GM12878 (cell line): ENCODE data around the gene SYCE1L. TPM values are rescaled to one million over a fixed set of nuclear protein-coding genes. Genes with fewer than 3 reads are reported as not detected.
A peak's percentile ranks its signal among the peaks of the same experiment; 100 is the strongest.

Experiments
- ATAC-seq: fragments of 200-7000 bp; cut with Tn5 transposase; 3 replicates; pipeline ENCODE4 v1.9.1; 2020; ENCODE audit warnings: mild to moderate bottlenecking, moderate library complexity
- BruUV-seq: library from RNA; stranded (reverse); fragments of 400-500 nt; replicated peaks from 2 replicates; lab custom pipeline; 2021; lab: Mats Ljungman, UMichigan
- CTCF ChIA-PET: fragments of 300-600 bp; sonication (Branson Sonifier 250); formaldehyde crosslinking; extraction: SDS; loops from one replicate; lab custom pipeline; 2021; ENCODE audit warnings: inconsistent platforms; lab: Yijun Ruan, JAX
- POLR2A ChIA-PET: fragments of 350-600 bp; formaldehyde crosslinking; extraction: SDS; loops from one replicate; lab custom pipeline; 2021; ENCODE audit warnings: inconsistent platforms; lab: Charles Lee
- RAD21 ChIA-PET: fragments of 300-600 bp; sonication (Branson Sonifier 250); formaldehyde crosslinking; loops from one replicate; lab custom pipeline; 2023; ENCODE audit warnings: antibody characterized with exemption; ENCODE audit not compliant: unreplicated experiment; lab: Charles Lee
- SMC1A ChIA-PET: fragments of 300-600 bp; sonication (Branson Sonifier 250); formaldehyde crosslinking; loops from one replicate; lab custom pipeline; 2023; ENCODE audit not compliant: unreplicated experiment, uncharacterized antibody; lab: Charles Lee
- DNase-seq: peaks from one replicate; pipeline ENCODE4 v3.0.0-alpha.2; 2011; ENCODE audit warnings: low read depth, low spot score
- FAIRE-seq: peaks from 3 replicates; lab custom pipeline; 2011; peaks lifted over from hg19 to GRCh38; lab: Jason Lieb, UNC
- H2AFZ ChIP-seq: 2 replicates; pipeline ENCODE4 v1.6.0; 2011; ENCODE audit warnings: low read depth, low read length, control low read depth; ENCODE audit not compliant: control insufficient read depth
- H3K27ac ChIP-seq: 2 replicates; pipeline ENCODE4 v1.5.1; 2011; ENCODE audit warnings: control low read depth; ENCODE audit not compliant: control insufficient read depth, insufficient read depth
- H3K27me3 ChIP-seq, 2 experiments: replicated peaks in 1 of 2; 2 replicates each; pipeline versions ENCODE4 v1.6.0 to v1.6.1; 2011; ENCODE audit warnings: low read length in 1 of 2; ENCODE audit not compliant: control insufficient read depth in 2 of 2, insufficient read depth in 2 of 2
- H3K36me3 ChIP-seq, 2 experiments: 2 replicates each; pipeline ENCODE4 v1.5.1; 2011; ENCODE audit warnings: low read length in 1 of 2; ENCODE audit not compliant: control insufficient read depth in 2 of 2, insufficient read depth in 2 of 2
- H3K4me1 ChIP-seq: 2 replicates; pipeline ENCODE4 v1.6.1; 2011; ENCODE audit warnings: mild to moderate bottlenecking, low read length, moderate library complexity, mixed read lengths; ENCODE audit not compliant: control insufficient read depth, insufficient read depth
- H3K4me2 ChIP-seq: 2 replicates; pipeline ENCODE4 v1.6.0; 2011; ENCODE audit warnings: control low read depth; ENCODE audit not compliant: control insufficient read depth, insufficient read depth
- H3K4me3 ChIP-seq: fragments of 200-600 bp; sonication (generic); 2 replicates; pipeline ENCODE4 v1.5.1; 2016
- H3K79me2 ChIP-seq: 2 replicates; pipeline ENCODE4 v1.6.0; 2011; ENCODE audit warnings: low read length; ENCODE audit not compliant: control insufficient read depth, insufficient read depth
- H3K9ac ChIP-seq: 2 replicates; pipeline ENCODE4 v1.8.0; 2011; ENCODE audit warnings: low read length, control low read depth, mixed read lengths; ENCODE audit not compliant: control insufficient read depth, insufficient read depth
- H3K9me3 ChIP-seq: replicated peaks from 3 replicates; pipeline ENCODE4 v1.5.1; 2011; ENCODE audit warnings: mild to moderate bottlenecking, low read length; ENCODE audit not compliant: control insufficient read depth, insufficient read depth
- H4K20me1 ChIP-seq: 2 replicates; pipeline ENCODE4 v1.6.0; 2011; ENCODE audit not compliant: control insufficient read depth, insufficient read depth
- MXI1 ChIP-seq: fragments of 150-350 bp; IDR thresholded peaks from 2 replicates; pipeline ENCODE4 v1.6.1; 2011; ENCODE audit warnings: low read depth, mild to moderate bottlenecking, inconsistent platforms, low read length, improper control_type of control experiment
- RAD21 ChIP-seq: IDR thresholded peaks from 2 replicates; pipeline ENCODE4 v1.6.1; 2011; ENCODE audit warnings: mild to moderate bottlenecking, low read depth, low read length, moderate library complexity; ENCODE audit not compliant: insufficient read depth
- SMC3 ChIP-seq: IDR thresholded peaks from 2 replicates; pipeline ENCODE4 v1.6.1; 2011; ENCODE audit warnings: low read length, improper control_type of control experiment, borderline replicate concordance
- SPI1 ChIP-seq: IDR thresholded peaks from 2 replicates; pipeline ENCODE4 v1.6.1; 2011; ENCODE audit warnings: low read depth, mild to moderate bottlenecking, low read length, moderate library complexity, borderline replicate concordance; ENCODE audit not compliant: insufficient read depth
- STAT1 ChIP-seq: fragments of 450-650 bp; conservative IDR thresholded peaks from 2 replicates; pipeline ENCODE4 v1.6.1; 2014; ENCODE audit warnings: antibody characterized with exemption, mild to moderate bottlenecking
- WGBS: methylation state at CpG from one replicate; pipeline ENCODE4 v1.1.6; 2016; ENCODE audit warnings: low lambda C conversion rate; ENCODE audit not compliant: insufficient replicate concordance, insufficient coverage; ENCODE audit errors: missing lambda C conversion rate; 5-methylcytosine and 5-hydroxymethylcytosine counted together
- in situ Hi-C: fragments of 300-500 bp; cut with MboI; formaldehyde crosslinking; loops from 9 replicates; pipeline ENCODE4 v1.14.3; 2018; ENCODE audit warnings: mixed read lengths
- intact Hi-C: fragments of 100-400 bp; cut with micrococcal nuclease; formaldehyde crosslinking; loops from one replicate; pipeline ENCODE4 v1.14.2; 2022; ENCODE audit not compliant: unreplicated experiment
- polyA plus RNA-seq, 11 experiments: library from polyadenylated mRNA; depleted of rRNA in 4 of 11; unstranded in 6 of 11; stranded (reverse) in 5 of 11; fragments of >200 nt; fragmentation: Nextera tagmentation in 4 of 11; fragmentation: Illumina TruSeq in 1 of 11; extraction: Ambion mirVana in 4 of 11; extraction: Trizol in 1 of 11; gene quantifications; 1 replicate in 1 of 11; 2 replicates in 10 of 11; pipeline versions ENCODE4 v1.2.1 to v1.2.3, GENCODE V29; 2011 to 2016; ENCODE audit warnings: inconsistent platforms in 2 of 11, missing spikeins in 2 of 11, low read depth in 1 of 11
- total RNA-seq, 4 experiments: library from RNA; depleted of rRNA in 3 of 4; stranded (reverse); fragments of >200 nt in 3 of 4; fragmentation: Illumina TruSeq in 1 of 4; extraction: Trizol in 1 of 4; gene quantifications; 2 replicates each; pipeline versions ENCODE4 v1.2.1 to v1.2.3, GENCODE V29; 2013 to 2021
- TF ChIP-seq, protein P1 (sequence below), 3 experiments: IDR thresholded peaks in 2 of 3; conservative IDR thresholded peaks in 1 of 3; 2 replicates each; pipeline ENCODE4 v1.5.1; 2011; ENCODE audit warnings: low read depth in 3 of 3, low read length in 3 of 3, mild to moderate bottlenecking in 3 of 3, control low read depth in 2 of 3, moderate library complexity in 2 of 3, inconsistent platforms in 1 of 3, mixed read lengths in 1 of 3; ENCODE audit not compliant: control insufficient read depth in 2 of 3, insufficient read depth in 1 of 3; ENCODE audit errors: extremely low read depth in 1 of 3

The SYCE1L gene
- total and polyA plus RNA-seq, 10 of the 15 experiments (the other 5 are each of a cell fraction or from before 2014, with no cell fraction given): 0.35 to 4.6 (median 0.91) TPM; not detected in 5

DNA sequence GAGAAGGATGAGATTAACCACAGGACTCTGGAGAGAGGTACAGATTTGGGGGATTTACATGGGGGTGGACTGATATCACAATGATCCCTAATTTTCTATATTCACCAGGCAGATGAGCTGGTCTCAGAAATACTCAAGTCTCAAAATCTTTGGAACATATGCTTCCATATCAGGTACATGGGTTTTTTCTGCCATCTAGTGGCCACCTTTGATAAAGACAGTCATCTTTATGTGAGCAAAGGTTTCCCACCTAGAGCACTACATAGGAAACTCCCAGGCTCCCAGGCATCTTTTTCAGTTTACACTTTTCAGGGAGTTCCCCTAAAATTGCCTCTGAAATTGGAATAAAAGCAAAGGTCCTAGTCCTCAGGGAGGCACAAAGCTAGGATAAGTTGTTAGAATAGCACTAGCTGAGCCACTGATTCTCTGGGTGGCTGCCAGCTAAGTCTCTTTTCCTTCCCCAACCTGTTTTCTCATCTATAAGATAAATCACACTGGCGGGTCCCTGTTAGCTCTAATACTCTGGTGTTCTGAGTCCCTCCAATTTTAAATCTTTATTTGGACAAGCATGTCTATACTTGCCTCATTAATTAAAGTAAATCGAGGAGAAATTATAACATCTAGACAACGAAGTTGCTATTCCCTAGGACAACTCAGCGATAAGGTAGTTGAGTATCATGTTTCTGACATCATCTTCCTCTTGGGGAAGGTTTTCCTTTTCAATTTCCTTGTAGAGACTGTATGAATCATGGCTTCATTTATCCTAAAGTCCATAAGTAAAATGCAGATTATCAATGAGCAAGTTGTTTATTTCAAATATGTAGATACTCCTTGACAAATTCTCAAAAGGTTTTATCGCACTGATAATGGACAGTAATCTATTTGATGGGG, 27.2 kb upstream of the SYCE1L start:
- no peak for TF ChIP-seq SPI1
- peak; percentile 55 for TF ChIP-seq SMC3
- no peak for TF ChIP-seq MXI1
- no peak for TF ChIP-seq STAT1
- peak; percentile 81 for TF ChIP-seq RAD21
- TF ChIP-seq, protein P1, sequence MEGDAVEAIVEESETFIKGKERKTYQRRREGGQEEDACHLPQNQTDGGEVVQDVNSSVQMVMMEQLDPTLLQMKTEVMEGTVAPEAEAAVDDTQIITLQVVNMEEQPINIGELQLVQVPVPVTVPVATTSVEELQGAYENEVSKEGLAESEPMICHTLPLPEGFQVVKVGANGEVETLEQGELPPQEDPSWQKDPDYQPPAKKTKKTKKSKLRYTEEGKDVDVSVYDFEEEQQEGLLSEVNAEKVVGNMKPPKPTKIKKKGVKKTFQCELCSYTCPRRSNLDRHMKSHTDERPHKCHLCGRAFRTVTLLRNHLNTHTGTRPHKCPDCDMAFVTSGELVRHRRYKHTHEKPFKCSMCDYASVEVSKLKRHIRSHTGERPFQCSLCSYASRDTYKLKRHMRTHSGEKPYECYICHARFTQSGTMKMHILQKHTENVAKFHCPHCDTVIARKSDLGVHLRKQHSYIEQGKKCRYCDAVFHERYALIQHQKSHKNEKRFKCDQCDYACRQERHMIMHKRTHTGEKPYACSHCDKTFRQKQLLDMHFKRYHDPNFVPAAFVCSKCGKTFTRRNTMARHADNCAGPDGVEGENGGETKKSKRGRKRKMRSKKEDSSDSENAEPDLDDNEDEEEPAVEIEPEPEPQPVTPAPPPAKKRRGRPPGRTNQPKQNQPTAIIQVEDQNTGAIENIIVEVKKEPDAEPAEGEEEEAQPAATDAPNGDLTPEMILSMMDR (IDR thresholded peaks at IDR 0.05 in 2 of 3, conservative IDR thresholded peaks at IDR 0.05 in 1 of 3; ENCODE audit: control insufficient read depth in 2 of 3, extremely low read depth in 1 of 3, insufficient read depth in 1 of 3, low read depth in 3 of 3, low read length in 3 of 3): peak; percentile 54 to 71 (median 68)
- WGBS: 25% methylated on average over 5 of the region's 5 CpGs
- intact Hi-C loops: loop anchor here (2.0 to 5.0 kb wide), 3 partner anchors 505 to 1383 kb away; no protein-coding TSS in a partner anchor
- ATAC-seq: peak; percentile 89
- peak; percentile 97 for FAIRE-seq
- Histone ChIP-seq H3K4me2 (no peak overlapping the region), H3K27me3 (no peaks in the 10 kb centered on the region), H3K9ac (no peak overlapping the region), H3K4me1 (no peaks in the 10 kb centered on the region), H3K36me3 (no peaks in the 10 kb centered on the region), H4K20me1 (no peaks in the 10 kb centered on the region), H3K27ac (no peak overlapping the region), H3K4me3 (no peak overlapping the region), H3K79me2 (no peaks in the 10 kb centered on the region), H2AFZ (no peak overlapping the region), H3K9me3 (no peaks in the 10 kb centered on the region)
- CTCF ChIA-PET: interaction anchor here (0.6 to 4.6 kb wide), 48 partner anchors 8 to 1973 kb away, joined by 3 to 32 read pairs (median 4); partner anchors contain the start of gene CNTNAP4
- SMC1A ChIA-PET: interaction anchor here (0.6 to 2.7 kb wide), 21 partner anchors 9 to 1386 kb away, joined by 3 to 13 read pairs (median 3); partner anchors contain the start of gene CNTNAP4
- no TSS peak for BruUV-seq
- RAD21 ChIA-PET: interaction anchor here (0.8 to 1.5 kb wide), 10 partner anchors 10 to 1385 kb away, joined by 3 to 5 read pairs (median 3); no protein-coding TSS in a partner anchor
- POLR2A ChIA-PET: no interaction called here
- in situ Hi-C loops: loop anchor here (5.0 kb wide), 1 partner anchor 1385 kb away; no protein-coding TSS in a partner anchor
- no peak for DNase-seq
